Epithelial cell of prostate (primary cell): Measurements from ENCODE around the gene LSS.
"Not testable (repeated sequence)": the region's sequence is repeated elsewhere in the genome, so short reads cannot be mapped to it uniquely, and the experiment has no call there.

Experiments used
- DNase-seq: peaks from one replicate; pipeline ENCODE4 v3.0.0-alpha.2; 2011; ENCODE audit warnings: low read depth, low spot score
- H3K27ac ChIP-seq: fragments of 450-650 bp; 2 replicates; pipeline ENCODE4 v1.5.1; 2017; ENCODE audit warnings: mild to moderate bottlenecking

The LSS gene

DNA sequence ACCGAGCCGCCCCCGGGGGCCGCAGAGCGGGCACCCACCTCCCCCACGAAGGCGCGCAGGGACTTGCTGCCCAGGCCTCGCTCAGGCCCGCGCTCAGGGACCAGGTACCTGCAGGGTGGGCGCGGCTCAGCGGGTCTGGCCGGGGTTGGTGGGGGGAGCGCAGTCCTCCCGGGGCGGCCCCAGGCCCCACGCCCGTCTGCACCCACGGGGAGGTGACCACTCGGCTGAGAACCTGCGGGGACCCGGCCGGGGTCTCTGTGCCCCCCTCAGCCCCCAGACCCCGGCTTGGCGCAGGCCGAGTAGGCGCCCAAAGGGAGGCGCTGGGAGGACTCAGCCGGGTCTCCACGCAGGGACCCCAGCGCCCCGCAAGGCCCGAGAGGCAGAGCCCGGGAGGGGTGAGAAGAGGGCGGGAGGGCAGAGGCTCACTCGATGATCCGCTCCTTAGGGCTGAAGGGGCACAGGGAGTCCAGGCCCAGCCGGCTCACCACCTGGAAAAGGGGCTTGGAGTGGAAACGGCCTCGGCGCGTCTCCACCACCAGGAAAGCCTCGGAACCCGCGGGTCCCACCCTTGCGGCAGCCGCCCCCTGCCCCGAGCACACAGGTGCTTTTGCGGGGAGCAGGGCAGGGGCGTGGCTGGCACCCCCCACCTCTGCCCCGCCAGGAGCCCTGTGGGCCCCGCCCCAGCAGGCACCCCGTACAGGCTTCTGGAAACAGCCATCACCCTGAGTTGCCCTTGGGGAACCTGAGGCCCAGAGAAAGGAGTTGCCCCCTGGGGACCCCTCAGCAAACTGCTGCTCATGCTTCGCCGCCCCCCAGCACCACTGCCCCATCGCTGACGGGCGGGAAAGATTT lies 82.5 kb downstream of the LSS start:
- H3K27ac ChIP-seq, result no peak overlapping the region
- no peak for DNase-seq

DNA sequence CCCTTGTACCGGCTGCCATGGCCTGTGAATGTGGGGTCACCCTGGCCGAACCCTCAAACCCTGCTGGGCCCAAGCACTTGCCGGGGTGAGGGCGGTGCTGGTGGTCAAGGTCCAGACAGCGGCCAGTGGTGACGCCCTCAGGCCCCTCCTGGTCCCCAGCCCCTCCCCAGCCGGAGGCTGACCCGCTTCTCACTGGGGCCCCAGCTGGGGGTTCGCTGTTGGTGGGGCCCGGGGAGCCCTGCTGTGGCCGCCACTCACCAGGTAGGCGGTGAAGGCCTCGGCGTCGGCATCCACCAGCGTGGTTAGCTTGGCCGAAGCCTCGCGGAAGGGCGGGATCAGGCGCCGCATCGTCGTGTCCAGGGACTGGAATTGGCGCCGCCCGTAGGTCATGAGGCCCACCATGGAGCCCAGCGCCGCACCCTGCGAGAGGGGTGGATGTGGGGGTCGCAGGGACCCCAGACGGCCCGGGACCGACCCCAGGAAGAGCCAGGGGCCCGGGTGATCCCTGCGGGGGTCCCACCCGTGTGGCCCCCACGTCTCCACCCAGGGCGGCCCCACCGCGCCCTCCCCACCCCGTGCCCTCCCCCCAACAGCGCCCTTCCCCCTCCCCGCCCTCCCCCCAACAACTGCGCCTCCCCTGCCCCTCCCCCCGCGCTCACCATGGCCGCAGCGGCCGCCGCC lies 83.3 kb downstream of the LSS start:
- no peak overlapping the region for H3K27ac ChIP-seq
- no peak for DNase-seq

DNA sequence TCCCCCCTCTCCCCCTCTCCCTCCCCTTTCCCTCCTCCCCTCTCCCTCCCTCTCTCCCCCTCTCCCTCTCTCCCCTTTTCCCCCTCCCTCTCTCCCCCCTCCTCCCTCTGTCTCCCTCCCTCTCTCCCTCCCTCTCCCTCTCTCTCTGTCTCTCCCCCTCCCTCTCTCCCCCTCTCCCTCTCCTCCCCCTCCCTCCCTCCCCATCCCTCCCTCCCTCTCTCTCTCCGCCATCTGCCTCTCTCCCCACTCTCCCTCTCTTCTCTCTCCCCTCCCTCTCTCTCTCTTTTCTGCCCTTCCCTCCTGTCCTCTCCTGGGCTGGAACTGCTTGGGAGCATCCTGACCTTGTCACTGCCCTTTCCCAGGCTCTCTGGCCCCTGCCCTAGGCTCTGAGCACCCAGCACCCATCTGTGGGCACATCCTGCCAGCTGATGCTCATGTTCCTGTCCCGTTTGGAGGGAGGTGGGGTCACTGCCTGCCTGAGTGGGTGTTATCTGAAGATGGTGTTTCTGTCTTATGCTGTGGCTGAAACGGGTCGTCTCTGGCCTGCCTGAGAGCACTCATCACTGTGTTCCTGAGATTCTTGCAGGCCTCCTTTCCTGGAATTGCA lies 84.0 kb downstream of the LSS start:
- no peak overlapping the region for H3K27ac ChIP-seq
- DNase-seq, result no peak

DNA sequence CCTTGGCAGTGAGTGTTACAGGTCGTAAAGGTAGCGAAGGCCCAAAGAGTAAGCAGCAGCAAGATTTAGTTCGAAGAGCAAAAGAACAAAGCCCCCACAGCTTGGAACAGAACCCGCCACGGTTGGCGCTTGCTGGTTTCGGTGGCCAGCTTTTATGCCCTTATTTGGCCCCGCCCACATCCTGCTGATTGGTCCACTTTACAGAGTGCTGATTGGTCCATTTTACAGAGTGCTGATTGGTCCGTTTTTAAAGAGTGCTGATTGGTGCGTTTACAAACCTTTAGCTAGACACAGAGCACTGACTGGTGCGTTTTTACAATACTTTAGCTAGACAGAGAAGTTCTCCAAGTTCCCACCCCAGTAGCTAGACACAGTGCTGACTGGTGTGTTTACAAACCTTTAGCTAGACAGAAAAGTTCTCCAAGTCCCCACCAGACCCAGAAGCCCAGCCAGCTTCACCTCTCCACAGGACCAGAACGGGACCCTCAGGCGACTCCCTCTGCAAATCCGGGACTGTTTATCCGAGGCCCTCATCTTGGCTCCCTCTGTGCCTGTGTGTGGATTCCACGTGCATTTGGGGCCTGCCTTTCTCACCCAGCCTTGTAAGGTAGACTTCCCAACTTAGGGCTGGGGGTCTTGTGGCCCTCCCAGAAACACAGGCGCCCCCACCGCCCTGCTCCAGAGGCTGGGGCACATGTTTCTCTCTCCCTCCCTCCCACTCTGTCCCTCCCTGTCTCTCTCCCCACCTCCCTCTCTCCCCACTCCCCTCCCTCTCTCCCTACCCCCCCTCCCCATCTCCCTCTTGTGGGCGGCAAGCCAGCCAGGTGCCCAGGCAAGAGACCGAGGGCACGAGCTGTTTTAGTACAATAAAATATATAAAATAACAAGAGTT lies 85.7 kb downstream of the LSS start:
- H3K27ac ChIP-seq, result no peak overlapping the region
- no peak for DNase-seq

DNA sequence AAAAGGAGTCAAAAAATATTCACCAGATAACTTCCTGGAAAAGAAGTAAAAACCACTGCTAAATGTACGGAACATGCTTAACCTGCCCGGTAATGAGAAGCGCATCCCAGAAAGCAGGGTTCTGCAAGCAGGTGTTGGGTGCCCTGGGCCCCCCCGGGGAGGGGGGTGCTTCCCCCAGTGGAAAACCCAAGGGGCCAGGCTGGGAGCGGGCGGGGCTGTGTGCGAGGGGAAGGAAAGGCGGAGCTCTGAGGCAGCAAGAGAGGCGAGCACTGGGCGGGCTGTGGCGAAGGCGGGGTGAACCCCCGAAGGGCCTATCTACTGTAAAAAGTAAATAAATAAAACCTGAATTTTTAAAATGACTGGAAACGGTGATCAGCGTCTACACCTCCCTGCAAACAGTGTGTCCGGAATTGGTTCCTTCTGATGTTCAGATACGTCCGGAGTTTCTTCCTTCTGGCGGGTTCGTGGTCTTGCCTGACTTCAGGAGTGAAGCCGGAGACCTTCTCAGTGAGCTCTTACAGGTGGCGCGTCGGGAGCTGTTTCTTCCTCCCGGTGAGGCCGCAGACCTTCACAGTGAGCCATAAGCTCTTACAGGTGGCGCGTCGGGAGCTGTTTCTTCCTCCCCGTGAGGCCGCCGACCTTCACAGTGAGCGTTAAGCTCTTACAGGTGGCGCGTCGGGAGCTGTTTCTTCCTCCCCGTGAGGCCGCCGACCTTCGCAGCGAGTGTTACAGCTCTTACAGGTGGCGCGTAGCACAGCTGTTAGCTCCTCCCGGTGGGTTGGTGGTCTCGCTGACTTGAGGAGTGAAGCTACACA lies 86.6 kb downstream of the LSS start:
- no peak overlapping the region for H3K27ac ChIP-seq
- no peak for DNase-seq

DNA sequence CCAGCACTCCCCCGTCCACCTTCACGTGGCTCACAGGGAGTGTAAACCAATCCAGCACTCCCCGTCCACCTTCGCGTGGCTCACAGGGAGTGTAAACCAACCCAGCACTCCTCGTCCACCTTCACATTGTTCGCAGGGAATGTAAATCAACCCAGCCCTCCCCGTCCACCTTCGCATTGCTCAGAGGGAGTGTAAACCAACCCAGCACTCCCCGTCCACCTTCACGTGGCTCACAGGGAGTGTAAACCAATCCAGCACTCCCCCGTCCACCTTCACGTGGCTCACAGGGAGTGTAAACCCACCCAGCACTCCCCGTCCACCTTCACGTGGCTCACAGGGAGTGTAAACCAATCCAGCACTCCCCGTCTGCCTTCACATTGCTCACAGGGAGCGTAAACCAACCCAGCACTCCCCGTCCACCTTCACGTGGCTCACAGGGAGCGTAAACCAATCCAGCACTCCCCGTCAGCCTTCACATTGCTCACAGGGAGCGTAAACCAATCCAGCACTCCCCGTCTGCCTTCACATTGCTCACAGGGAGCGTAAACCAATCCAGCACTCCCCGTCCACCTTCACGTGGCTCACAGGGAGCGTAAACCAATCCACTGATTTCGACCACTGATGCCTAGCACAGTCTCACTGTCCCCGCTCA lies 88.1 kb downstream of the LSS start:
- H3K27ac ChIP-seq, DNase-seq: not testable (repeated sequence)

DNA sequence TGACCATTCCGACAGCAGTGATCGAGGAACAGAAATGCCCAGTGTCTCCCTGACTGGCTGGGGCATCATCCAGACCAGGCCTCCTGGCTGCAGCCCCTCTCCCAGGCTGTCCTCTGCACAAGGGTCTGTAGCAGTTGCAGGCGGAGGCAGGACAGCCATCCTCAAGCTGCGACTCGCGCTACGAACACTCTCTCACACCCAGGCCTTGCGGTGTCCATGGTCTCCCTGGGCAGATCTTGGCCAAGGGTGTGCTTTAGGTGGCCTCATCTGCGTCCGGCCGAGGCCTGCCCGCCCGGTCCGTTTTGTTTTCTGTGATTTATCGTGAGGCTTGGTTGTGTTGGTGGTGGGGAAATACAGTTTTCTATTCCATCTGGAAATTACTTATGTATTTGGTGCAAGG lies 88.9 kb downstream of the LSS start:
- H3K27ac ChIP-seq, result no peak overlapping the region
- DNase-seq, result no peak

DNA sequence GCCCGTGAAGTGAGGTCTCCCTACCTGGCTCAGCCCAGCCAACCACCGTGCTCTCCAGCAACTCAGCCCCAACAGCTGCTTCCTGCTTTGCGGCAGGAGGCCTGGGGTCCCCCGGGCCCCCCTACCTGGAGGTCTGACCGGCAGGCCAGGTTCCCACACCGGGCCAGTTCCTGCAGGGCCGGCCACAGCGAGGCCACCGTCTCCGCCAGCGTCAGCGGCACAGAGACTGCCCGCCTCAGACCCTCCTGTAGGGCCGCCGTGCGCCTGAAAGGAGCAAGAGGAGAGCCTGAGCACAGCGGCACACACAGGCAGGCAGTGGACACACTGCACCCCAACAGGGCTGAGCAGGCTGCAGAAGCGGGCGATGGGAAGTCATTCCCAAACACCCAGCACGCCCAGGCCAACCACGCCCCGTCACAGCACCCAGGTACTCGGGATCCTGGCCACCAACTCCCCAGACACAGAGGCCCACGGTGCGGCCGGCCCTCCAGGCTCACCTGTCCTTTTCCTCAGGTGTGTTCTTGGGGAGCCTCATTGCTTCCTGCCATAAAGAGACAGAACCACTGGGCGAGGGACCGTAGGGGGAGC lies 90.1 kb downstream of the LSS start:
- no peak for DNase-seq
- H3K27ac ChIP-seq, result no peak overlapping the region
